Neural progenitor cell (in vitro differentiated cells): Measurements from ENCODE around the gene KRTCAP2. TPM values are rescaled to one million over a fixed set of nuclear protein-coding genes. Genes with fewer than 3 reads are reported as not detected.
"Not testable (repeated sequence)": the region's sequence is repeated elsewhere in the genome, so short reads cannot be mapped to it uniquely, and the experiment has no call there.

Source experiments
- DNase-seq: peaks from one replicate; pipeline ENCODE4 v3.0.0-alpha.2; 2016; ENCODE audit warnings: low spot score
- H2AFZ ChIP-seq: fragments of 200-600 bp; sonication (generic); replicated peaks from 2 replicates; pipeline ENCODE4 v1.6.1; 2016; ENCODE audit warnings: antibody characterized with exemption
- H3F3A ChIP-seq: fragments of 200-600 bp; sonication (generic); 2 replicates; pipeline ENCODE4 v1.6.1; 2016; ENCODE audit warnings: antibody characterized with exemption, low read depth
- H3K27ac ChIP-seq: fragments of 200-600 bp; sonication (generic); 2 replicates; pipeline ENCODE4 v1.5.1; 2016; ENCODE audit warnings: mild to moderate bottlenecking
- H3K27me3 ChIP-seq: fragments of 200-600 bp; sonication (generic); 2 replicates; pipeline ENCODE4 v1.6.1; 2016; ENCODE audit warnings: mild to moderate bottlenecking, moderate library complexity
- H3K36me3 ChIP-seq: fragments of 200-600 bp; sonication (generic); 2 replicates; pipeline ENCODE4 v1.5.1; 2016
- H3K4me1 ChIP-seq: fragments of 200-600 bp; sonication (generic); 2 replicates; pipeline ENCODE4 v1.6.1; 2016; ENCODE audit warnings: mixed run types
- H3K4me2 ChIP-seq: fragments of 200-600 bp; sonication (generic); 2 replicates; pipeline ENCODE4 v1.6.1; 2016
- H3K4me3 ChIP-seq: fragments of 200-600 bp; sonication (generic); 2 replicates; pipeline ENCODE4 v1.5.1; 2016
- H3K79me2 ChIP-seq: fragments of 200-600 bp; sonication (generic); 2 replicates; pipeline ENCODE4 v1.6.1; 2016; ENCODE audit warnings: low read depth
- H3K9ac ChIP-seq: fragments of 200-600 bp; sonication (generic); 2 replicates; pipeline ENCODE4 v1.6.1; 2016
- H3K9me3 ChIP-seq: fragments of 200-600 bp; sonication (generic); 2 replicates; pipeline ENCODE4 v1.5.1; 2016; ENCODE audit warnings: low read depth
- H4K20me1 ChIP-seq: fragments of 200-600 bp; sonication (generic); 2 replicates; pipeline ENCODE4 v1.6.1; 2016; ENCODE audit warnings: low read depth
- H3K27ac Mint-ChIP-seq: 3 replicates; pipeline ENCODE4 v1.8.0; 2021; ENCODE audit warnings: mixed read lengths
- H3K27me3 Mint-ChIP-seq: 2 replicates; pipeline ENCODE4 v1.8.0; 2022; ENCODE audit warnings: low read depth, mild to moderate bottlenecking, inconsistent platforms, moderate library complexity, mixed read lengths; ENCODE audit not compliant: insufficient read depth
- H3K36me3 Mint-ChIP-seq: 3 replicates; pipeline ENCODE4 v1.8.0; 2021; ENCODE audit warnings: mixed read lengths
- H3K4me1 Mint-ChIP-seq: 3 replicates; pipeline ENCODE4 v1.8.0; 2021; ENCODE audit warnings: mixed read lengths
- H3K4me3 Mint-ChIP-seq: 3 replicates; pipeline ENCODE4 v1.8.0; 2021; ENCODE audit warnings: mild to moderate bottlenecking, moderate library complexity, mixed read lengths
- H3K9me3 Mint-ChIP-seq: 3 replicates; pipeline ENCODE4 v1.8.0; 2020; ENCODE audit warnings: mixed read lengths
- EZH2 ChIP-seq: fragments of 200-600 bp; sonication (generic); IDR thresholded peaks from 2 replicates; pipeline ENCODE4 v1.6.1; 2017; ENCODE audit warnings: antibody characterized with exemption, mild to moderate bottlenecking, moderate library complexity
- EZH2phosphoT487 ChIP-seq: fragments of 200-600 bp; sonication (generic); IDR thresholded peaks from 2 replicates; pipeline ENCODE4 v1.6.1; 2017; ENCODE audit warnings: antibody characterized with exemption
- total RNA-seq: library from RNA; depleted of rRNA; stranded (reverse); fragments of >200 nt; gene quantifications from 2 replicates; pipeline ENCODE4 v1.2.3, GENCODE V29; 2015; ENCODE audit warnings: low replicate concordance
- TF ChIP-seq, protein P1 (sequence below): fragments of 200-600 bp; sonication (generic); IDR thresholded peaks from 2 replicates; pipeline ENCODE4 v1.5.1; 2017; ENCODE audit warnings: antibody characterized with exemption, mild to moderate bottlenecking

Gene KRTCAP2
- total RNA-seq: 37.8 and 100 TPM in 2 replicates

DNA sequence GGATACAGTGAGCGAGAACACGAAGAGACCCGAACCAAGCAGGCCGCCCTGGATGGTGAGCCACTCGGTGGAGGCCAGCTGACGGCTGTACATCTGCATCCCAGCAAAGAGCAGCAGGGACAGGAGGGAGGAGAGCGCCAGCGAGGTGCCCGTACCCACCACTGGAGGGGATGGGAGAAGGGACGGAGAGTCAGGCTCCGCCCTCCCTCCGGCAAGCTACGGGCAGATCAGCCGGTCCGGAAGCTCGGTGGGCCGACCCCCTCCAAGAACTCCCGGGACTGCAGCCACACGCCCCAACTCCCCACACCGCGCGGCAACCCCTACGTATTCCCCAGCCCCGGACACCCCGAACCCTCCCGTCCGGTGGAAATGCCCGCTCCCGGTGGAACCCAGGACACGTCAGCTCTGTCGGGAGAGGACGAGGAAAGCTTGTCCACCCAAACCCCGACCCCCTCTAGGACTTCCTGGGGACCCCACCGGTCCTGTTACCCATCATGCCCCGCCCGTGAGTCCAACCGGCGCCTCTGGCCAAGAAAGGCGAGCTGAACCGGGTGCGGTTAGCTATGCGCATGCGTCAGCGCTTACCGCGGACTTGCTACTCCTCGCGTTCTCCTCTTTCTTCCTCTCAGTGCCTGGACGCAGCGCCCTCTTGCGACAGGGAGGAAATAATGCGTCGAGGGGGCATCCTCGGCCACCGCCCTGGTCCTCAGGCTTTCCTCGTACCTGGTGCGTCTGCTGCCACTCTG, at the start of gene KRTCAP2:
Gene KRTCAP2, minus strand, starts transcription at position 573 of the 746 bp plus-strand sequence. Its CDS starts 80 bp downstream, at position 493.
- no peaks in the 10 kb centered on the region for H3K36me3 ChIP-seq
- H3K27ac ChIP-seq: peak within 1 kb of the TSS; percentile 70
- H4K20me1 ChIP-seq: no peaks in the 10 kb centered on the region
- Mint-ChIP-seq H3K9me3 (no peaks in the 10 kb centered on the region), H3K4me3 (peak within 1 kb of the TSS; percentile 94), H3K36me3 (peaks cover 14% of the 10 kb centered on the region), H3K4me1 (peaks cover 38% of the 10 kb centered on the region), H3K27me3 (peaks cover 19% of the 10 kb centered on the region), H3K27ac (peak within 1 kb of the TSS; percentile 58)
- peaks cover 26% of the 10 kb centered on the region for H3K79me2 ChIP-seq
- peak within 1 kb of the TSS; percentile 77 for H3K9ac ChIP-seq
- H3K4me1 ChIP-seq: peaks cover 8% of the 10 kb centered on the region
- no peak for TF ChIP-seq EZH2phosphoT487
- TF ChIP-seq, protein P1, sequence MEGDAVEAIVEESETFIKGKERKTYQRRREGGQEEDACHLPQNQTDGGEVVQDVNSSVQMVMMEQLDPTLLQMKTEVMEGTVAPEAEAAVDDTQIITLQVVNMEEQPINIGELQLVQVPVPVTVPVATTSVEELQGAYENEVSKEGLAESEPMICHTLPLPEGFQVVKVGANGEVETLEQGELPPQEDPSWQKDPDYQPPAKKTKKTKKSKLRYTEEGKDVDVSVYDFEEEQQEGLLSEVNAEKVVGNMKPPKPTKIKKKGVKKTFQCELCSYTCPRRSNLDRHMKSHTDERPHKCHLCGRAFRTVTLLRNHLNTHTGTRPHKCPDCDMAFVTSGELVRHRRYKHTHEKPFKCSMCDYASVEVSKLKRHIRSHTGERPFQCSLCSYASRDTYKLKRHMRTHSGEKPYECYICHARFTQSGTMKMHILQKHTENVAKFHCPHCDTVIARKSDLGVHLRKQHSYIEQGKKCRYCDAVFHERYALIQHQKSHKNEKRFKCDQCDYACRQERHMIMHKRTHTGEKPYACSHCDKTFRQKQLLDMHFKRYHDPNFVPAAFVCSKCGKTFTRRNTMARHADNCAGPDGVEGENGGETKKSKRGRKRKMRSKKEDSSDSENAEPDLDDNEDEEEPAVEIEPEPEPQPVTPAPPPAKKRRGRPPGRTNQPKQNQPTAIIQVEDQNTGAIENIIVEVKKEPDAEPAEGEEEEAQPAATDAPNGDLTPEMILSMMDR: peak; percentile 91
- H2AFZ ChIP-seq: peak within 1 kb of the TSS; percentile 94
- H3F3A ChIP-seq: peaks cover 73% of the 10 kb centered on the region
- peak within 1 kb of the TSS; percentile 87 for H3K4me3 ChIP-seq
- no peaks in the 10 kb centered on the region for H3K27me3 ChIP-seq
- peak within 1 kb of the TSS; percentile 98 for H3K4me2 ChIP-seq
- no peaks in the 10 kb centered on the region for H3K9me3 ChIP-seq
- DNase-seq: peak; percentile 98

DNA sequence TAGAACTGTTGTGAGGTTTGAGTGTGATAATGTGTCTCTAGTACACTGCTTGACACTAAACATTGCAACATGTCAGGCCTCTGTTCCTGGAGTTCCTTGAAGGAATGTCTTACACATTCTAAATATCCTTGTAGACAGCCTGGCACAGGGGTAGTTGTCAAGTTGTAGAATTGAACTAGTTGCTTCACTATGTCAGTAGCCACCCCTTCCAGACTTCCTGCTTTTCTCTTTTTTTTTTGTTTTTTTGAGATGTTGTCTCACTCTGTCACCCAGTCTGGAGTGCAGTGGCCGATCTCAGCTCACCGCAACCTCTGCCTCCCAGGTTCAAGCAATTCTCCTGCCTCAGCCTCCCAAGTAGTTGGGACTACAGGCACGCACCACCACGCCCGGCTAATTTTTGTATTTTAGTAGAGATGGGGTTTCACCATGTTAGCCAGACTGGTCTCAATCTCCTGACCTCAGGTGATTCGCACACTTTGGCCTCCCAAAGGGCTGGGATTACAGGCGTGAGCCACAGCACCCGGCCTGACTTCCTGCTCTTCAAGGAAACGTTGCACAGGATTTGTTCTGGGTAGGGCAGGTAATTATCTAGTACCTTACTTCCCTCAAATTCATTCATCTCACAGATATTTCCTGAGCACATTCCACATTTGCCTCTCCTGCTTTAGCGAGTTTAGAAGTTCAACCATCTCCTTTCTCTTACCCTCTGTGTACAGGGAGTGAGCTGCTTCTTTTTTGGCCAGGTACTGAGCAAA, 47.3 kb upstream of the KRTCAP2 start:
- not testable (repeated sequence) for H4K20me1 ChIP-seq

DNA sequence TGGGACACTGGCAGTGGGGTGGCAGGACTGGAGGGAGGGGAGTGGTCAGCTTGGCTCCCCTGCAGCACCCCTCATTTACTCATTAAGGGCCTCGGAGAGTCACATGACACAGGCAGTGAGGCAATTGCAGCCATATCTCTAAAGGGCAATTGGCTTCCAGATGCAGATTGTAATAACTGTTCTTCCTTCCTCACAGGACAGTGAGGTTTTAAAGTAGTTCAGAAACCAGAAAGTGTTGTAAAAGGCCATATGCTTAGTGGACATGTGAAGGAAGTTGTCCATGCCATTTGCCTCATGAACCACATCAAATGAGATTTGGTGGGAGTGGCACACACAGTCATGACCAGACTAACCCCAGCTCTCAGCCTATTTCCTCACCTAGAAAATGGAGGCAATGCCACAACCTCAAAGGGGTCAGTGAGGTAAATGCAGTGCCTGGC, 46.5 kb upstream of the KRTCAP2 start:
- Histone ChIP-seq H3K79me2 (peaks cover under 1% of the 10 kb centered on the region), H3K4me3 (peak overlapping the region; percentile 34), H3K4me2 (peak overlapping the region; percentile 65), H3F3A (peaks cover 33% of the 10 kb centered on the region), H3K9me3 (no peaks in the 10 kb centered on the region), H3K27ac (no peak overlapping the region), H3K4me1 (no peaks in the 10 kb centered on the region), H2AFZ (peak overlapping the region; percentile 65), H3K9ac (no peak overlapping the region), H4K20me1 (no peaks in the 10 kb centered on the region), H3K27me3 (no peaks in the 10 kb centered on the region), H3K36me3 (no peaks in the 10 kb centered on the region)
- H3K36me3 Mint-ChIP-seq: peaks cover 16% of the 10 kb centered on the region
- peak; percentile 50 for DNase-seq
- H3K27ac Mint-ChIP-seq: peak overlapping the region; percentile 11
- H3K27me3 Mint-ChIP-seq: no peaks in the 10 kb centered on the region
- H3K4me1 Mint-ChIP-seq: peaks cover 14% of the 10 kb centered on the region
- H3K9me3 Mint-ChIP-seq: no peaks in the 10 kb centered on the region
- H3K4me3 Mint-ChIP-seq: peak overlapping the region; percentile 3
- TF ChIP-seq EZH2phosphoT487 (no peak), EZH2 (no peak)
- TF ChIP-seq, protein P1: no peak

More for the DNA sequence above, 47.3 kb upstream of the KRTCAP2 start:
- H3K4me2 ChIP-seq, H3K4me1 ChIP-seq, H3K9ac ChIP-seq, H3K27me3 Mint-ChIP-seq, H3K4me3 Mint-ChIP-seq, H3K27me3 ChIP-seq, DNase-seq, H3K9me3 ChIP-seq, H3K9me3 Mint-ChIP-seq, H3K27ac Mint-ChIP-seq, H3K27ac ChIP-seq, H3K4me3 ChIP-seq, H3K79me2 ChIP-seq, H3K36me3 ChIP-seq: not testable (repeated sequence)
- Histone ChIP-seq H2AFZ (peak overlapping the region; percentile 65), H3F3A (peaks cover 38% of the 10 kb centered on the region)
- Mint-ChIP-seq H3K4me1 (peaks cover 22% of the 10 kb centered on the region), H3K36me3 (peaks cover 16% of the 10 kb centered on the region)
